Ishikawa (cell line): Measurements from ENCODE around the gene GFI1B.

Experiments
- CEBPB ChIP-seq: IDR thresholded peaks from 2 replicates; pipeline ENCODE4 v1.6.1; 2012
- CREB1 ChIP-seq: IDR thresholded peaks from 2 replicates; pipeline ENCODE4 v1.6.1; 2012; ENCODE audit warnings: low read depth
- EGR1 ChIP-seq: IDR thresholded peaks from 2 replicates; pipeline ENCODE4 v1.6.1; 2012
- EP300 ChIP-seq: IDR thresholded peaks from 2 replicates; pipeline ENCODE4 v1.6.1; 2012; ENCODE audit warnings: borderline replicate concordance
- FOXM1 ChIP-seq: IDR thresholded peaks from 2 replicates; pipeline ENCODE4 v1.6.1; 2012; ENCODE audit warnings: low read depth, borderline replicate concordance
- NFIC ChIP-seq: IDR thresholded peaks from 2 replicates; pipeline ENCODE4 v1.6.1; 2012
- RAD21 ChIP-seq: IDR thresholded peaks from 2 replicates; pipeline ENCODE4 v1.6.1; 2012; ENCODE audit warnings: low read depth
- TAF1 ChIP-seq: IDR thresholded peaks from 2 replicates; pipeline ENCODE4 v1.6.1; 2012; ENCODE audit warnings: low read depth, mild to moderate bottlenecking
- TCF12 ChIP-seq: IDR thresholded peaks from 2 replicates; pipeline ENCODE4 v1.6.1; 2012; ENCODE audit warnings: low read depth
- TEAD4 ChIP-seq: IDR thresholded peaks from 2 replicates; pipeline ENCODE4 v1.6.1; 2012
- YY1 ChIP-seq: IDR thresholded peaks from 2 replicates; pipeline ENCODE4 v1.6.1; 2012; ENCODE audit warnings: low read depth
- ZBTB7A ChIP-seq: IDR thresholded peaks from 2 replicates; pipeline ENCODE4 v1.6.1; 2012; ENCODE audit warnings: low read depth
- TF ChIP-seq, protein P1 (sequence below): IDR thresholded peaks from 2 replicates; pipeline ENCODE4 v1.6.1; 2012
- TF ChIP-seq, protein P2 (sequence below): IDR thresholded peaks from 2 replicates; pipeline ENCODE4 v1.6.1; 2012; ENCODE audit warnings: low read depth, mild to moderate bottlenecking
- TF ChIP-seq, protein P3 (sequence below): IDR thresholded peaks from 2 replicates; pipeline ENCODE4 v1.6.1; 2012

GFI1B gene

DNA sequence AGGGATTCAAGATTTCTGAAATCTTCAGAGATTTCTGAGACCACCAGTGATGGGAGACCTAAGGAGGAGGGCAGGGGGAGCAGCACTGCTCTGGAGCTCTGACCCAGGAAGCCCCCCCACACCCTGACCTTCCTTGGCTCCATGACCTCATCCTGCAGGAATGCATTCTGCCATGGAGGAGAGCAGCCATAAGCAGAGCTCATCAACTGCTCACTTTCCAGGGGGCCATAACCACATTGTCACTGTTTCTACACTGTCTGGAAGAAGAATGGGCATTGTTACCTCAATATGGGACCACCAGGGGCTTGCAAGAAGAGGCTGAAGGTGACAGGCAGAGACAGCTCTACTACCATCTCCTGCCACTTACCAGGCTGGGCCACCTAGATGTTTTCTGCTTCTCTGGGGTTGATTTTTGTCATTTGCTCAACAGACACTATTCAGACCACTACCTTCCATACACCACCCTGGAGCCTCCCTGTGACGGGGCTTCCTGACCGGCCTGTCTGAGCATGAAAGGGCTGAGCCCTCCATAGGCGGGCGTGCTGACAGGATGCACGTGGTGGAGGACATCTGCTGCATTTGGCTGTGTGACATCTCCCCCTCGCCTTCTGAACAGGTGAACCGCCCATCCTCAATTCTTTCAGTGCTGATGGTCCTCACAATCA is 31.7 kb upstream of the GFI1B start:
- peak; percentile 75 for TF ChIP-seq TEAD4
- no peak for TF ChIP-seq TCF12
- 0 out of 2 replicates have a peak, but pooled peaks have one; percentile 42 for TF ChIP-seq YY1

DNA sequence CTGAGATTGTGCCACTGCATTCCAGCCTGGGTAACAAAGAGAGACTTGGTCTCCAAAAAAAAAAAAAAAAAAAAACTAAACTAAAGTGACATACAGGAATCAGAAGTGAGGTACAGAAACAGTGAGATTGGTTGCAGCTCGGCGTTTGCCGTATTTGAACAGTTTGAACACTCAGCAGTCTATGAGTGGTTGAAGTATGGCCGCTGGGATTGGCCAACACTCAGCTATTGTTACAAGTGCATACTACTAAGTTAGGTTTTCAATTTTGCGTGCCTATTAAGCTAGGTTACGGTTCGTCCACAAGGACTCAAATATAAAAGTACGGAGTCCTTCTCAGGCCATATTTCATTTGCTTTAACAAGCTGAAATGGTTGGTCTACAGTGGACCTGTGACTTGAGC is 30.7 kb upstream of the GFI1B start:
- no peak for TF ChIP-seq YY1
- no peak for TF ChIP-seq CEBPB
- no peak for TF ChIP-seq RAD21
- TF ChIP-seq, protein P1, sequence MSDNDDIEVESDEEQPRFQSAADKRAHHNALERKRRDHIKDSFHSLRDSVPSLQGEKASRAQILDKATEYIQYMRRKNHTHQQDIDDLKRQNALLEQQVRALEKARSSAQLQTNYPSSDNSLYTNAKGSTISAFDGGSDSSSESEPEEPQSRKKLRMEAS, result no peak
- no peak for TF ChIP-seq FOXM1
- TF ChIP-seq TCF12, result no peak
- TF ChIP-seq EGR1, result no peak
- TF ChIP-seq TAF1, result no peak
- TF ChIP-seq NFIC, result no peak
- TF ChIP-seq CREB1, result no peak
- no peak for TF ChIP-seq ZBTB7A
- no peak for TF ChIP-seq TEAD4
- TF ChIP-seq, protein P2, sequence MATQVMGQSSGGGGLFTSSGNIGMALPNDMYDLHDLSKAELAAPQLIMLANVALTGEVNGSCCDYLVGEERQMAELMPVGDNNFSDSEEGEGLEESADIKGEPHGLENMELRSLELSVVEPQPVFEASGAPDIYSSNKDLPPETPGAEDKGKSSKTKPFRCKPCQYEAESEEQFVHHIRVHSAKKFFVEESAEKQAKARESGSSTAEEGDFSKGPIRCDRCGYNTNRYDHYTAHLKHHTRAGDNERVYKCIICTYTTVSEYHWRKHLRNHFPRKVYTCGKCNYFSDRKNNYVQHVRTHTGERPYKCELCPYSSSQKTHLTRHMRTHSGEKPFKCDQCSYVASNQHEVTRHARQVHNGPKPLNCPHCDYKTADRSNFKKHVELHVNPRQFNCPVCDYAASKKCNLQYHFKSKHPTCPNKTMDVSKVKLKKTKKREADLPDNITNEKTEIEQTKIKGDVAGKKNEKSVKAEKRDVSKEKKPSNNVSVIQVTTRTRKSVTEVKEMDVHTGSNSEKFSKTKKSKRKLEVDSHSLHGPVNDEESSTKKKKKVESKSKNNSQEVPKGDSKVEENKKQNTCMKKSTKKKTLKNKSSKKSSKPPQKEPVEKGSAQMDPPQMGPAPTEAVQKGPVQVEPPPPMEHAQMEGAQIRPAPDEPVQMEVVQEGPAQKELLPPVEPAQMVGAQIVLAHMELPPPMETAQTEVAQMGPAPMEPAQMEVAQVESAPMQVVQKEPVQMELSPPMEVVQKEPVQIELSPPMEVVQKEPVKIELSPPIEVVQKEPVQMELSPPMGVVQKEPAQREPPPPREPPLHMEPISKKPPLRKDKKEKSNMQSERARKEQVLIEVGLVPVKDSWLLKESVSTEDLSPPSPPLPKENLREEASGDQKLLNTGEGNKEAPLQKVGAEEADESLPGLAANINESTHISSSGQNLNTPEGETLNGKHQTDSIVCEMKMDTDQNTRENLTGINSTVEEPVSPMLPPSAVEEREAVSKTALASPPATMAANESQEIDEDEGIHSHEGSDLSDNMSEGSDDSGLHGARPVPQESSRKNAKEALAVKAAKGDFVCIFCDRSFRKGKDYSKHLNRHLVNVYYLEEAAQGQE, result no peak
- TF ChIP-seq EP300, result no peak
- TF ChIP-seq, protein P3, sequence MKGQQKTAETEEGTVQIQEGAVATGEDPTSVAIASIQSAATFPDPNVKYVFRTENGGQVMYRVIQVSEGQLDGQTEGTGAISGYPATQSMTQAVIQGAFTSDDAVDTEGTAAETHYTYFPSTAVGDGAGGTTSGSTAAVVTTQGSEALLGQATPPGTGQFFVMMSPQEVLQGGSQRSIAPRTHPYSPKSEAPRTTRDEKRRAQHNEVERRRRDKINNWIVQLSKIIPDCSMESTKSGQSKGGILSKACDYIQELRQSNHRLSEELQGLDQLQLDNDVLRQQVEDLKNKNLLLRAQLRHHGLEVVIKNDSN, result no peak

DNA sequence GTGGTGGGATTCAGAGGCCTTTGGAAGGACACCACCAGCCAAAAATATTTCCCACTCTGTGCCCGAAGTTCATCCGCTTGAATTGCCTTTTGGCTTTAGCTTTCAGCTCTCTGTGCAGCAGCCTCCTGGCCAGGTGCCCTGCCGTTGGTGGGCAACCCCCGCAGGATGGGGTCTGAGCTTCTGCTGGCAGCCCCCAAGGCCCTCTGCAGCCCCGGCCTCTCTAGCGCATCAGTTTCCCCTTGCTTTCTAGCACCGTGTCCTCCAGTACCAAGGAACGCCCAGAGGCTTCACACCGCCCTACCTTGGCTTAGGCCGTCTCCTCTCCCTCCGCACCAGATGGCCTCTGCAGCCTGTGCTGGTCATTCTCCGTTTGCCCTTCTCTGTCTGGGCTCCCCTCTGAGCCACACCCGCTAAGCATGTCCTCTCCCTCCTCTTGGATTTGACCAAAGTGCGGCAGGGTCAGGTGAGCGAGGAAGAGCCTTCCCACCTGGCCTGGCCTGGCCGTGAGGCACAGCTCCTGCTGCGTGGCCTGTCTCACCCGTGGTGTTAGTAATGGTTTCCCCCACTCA is 29.9 kb upstream of the GFI1B start:
- TF ChIP-seq FOXM1 (no peak), EP300 (no peak), RAD21 (no peak)

DNA sequence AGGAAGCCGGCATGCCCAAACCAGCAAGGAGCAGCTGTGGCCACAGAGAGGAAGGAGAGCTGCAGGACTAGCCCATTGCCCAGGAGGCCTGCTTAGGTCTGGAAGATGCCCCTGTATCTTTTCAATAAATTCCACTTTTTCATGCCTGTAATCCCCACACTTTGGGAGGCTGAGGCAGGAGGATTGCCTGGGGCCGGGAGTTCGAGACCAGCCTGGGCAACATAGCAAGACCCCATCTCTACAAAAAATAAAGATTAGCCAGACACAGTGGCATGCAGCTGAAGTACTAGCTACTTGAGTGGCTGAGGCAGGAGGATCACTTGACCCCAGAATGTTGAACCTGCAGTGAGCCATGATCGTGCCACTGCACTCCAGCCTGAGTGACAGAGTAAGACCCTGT is 28.8 kb upstream of the GFI1B start:
- no peak for TF ChIP-seq TCF12
- no peak for TF ChIP-seq ZBTB7A
- no peak for TF ChIP-seq FOXM1
- TF ChIP-seq, protein P3, result no peak

DNA sequence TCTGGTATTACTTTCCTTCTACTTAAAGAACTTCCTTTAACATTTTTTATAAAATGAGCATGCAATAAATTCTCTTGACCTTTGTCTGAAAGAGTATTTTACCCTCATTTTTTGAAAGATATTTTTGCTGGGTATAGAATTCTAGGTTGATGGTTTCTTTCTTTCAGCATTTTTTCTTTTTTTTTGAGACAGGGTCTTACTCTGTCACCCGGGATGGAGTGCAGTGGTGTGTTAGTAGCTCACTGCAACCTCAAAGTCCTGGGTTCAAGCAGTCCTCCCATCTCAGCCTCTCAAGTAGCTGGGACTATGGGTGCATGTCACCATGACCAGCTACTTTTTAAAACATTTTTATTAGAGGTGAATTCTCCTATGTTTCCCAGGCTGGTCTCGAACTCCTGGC is 23.4 kb upstream of the GFI1B start:
- TF ChIP-seq YY1 (no peak), NFIC (no peak), TEAD4 (no peak), EGR1 (no peak), RAD21 (no peak), EP300 (no peak), ZBTB7A (no peak), CEBPB (no peak), FOXM1 (no peak), TAF1 (no peak), CREB1 (no peak), TCF12 (no peak)
- TF ChIP-seq, protein P1, result no peak
- TF ChIP-seq, protein P2, result no peak
- TF ChIP-seq, protein P3, result no peak

DNA sequence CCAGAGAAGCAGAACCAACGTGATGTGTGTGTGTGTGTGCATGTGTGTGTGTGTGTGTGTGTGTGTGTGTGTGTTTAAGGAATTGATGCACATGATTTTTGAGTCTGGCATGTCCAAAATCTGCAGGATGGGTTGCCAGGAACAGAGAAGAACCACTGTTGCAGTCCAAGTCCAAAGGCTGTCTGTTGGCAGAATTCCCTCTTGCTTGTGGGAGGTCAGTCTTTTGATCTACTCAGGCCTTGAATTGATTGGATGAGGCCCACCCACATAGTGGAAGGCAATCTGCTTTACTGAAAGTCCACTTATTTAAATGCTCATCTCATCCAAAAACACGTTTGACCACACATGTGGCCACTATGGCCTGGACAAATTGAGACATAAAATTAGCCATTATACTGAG is 22.7 kb upstream of the GFI1B start:
- TF ChIP-seq FOXM1, result no peak
- no peak for TF ChIP-seq CREB1
- TF ChIP-seq EGR1, result no peak
- no peak for TF ChIP-seq EP300
- no peak for TF ChIP-seq CEBPB
- TF ChIP-seq, protein P1, result no peak
- TF ChIP-seq TCF12, result no peak
- TF ChIP-seq TEAD4, result no peak
- no peak for TF ChIP-seq TAF1
- TF ChIP-seq RAD21, result no peak
- no peak for TF ChIP-seq YY1
- TF ChIP-seq, protein P2, result no peak
- TF ChIP-seq, protein P3, result no peak
- no peak for TF ChIP-seq NFIC
